Loucy (cell line): ENCODE data around the gene STK11IP.

Experiments
- EZH2phosphoT487 ChIP-seq: fragments of 200-600 bp; IDR thresholded peaks from 2 replicates; pipeline ENCODE4 v1.6.1; 2018; ENCODE audit warnings: antibody characterized with exemption, mild to moderate bottlenecking, moderate library complexity, borderline replicate concordance
- TF ChIP-seq, protein P1 (sequence below): fragments of 200-600 bp; sonication (generic); conservative IDR thresholded peaks from 2 replicates; pipeline ENCODE4 v1.5.1; 2014; ENCODE audit warnings: mild to moderate bottlenecking, antibody characterized with exemption, low read length

DNA sequence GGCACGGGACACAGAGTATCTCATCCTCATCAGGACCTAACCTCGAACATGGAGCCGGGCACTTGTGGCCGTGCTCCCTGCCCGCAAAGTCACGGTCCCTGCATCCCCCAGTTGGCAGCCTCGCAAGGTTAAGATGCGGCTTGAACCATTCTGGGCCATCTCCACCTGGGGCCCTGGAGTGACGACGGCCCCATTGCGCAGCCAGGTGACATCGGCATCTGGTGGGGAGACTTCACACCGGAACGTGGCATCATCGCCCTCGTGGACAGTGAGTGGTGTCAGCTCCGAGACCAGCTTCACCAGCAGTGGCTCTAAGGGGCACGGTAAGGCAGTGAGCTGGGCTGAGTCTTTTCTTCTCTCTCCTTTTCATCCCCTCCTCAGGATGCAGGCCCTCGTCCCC is 41.2 kb upstream of the STK11IP start:
- TF ChIP-seq, protein P1, sequence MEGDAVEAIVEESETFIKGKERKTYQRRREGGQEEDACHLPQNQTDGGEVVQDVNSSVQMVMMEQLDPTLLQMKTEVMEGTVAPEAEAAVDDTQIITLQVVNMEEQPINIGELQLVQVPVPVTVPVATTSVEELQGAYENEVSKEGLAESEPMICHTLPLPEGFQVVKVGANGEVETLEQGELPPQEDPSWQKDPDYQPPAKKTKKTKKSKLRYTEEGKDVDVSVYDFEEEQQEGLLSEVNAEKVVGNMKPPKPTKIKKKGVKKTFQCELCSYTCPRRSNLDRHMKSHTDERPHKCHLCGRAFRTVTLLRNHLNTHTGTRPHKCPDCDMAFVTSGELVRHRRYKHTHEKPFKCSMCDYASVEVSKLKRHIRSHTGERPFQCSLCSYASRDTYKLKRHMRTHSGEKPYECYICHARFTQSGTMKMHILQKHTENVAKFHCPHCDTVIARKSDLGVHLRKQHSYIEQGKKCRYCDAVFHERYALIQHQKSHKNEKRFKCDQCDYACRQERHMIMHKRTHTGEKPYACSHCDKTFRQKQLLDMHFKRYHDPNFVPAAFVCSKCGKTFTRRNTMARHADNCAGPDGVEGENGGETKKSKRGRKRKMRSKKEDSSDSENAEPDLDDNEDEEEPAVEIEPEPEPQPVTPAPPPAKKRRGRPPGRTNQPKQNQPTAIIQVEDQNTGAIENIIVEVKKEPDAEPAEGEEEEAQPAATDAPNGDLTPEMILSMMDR: no peak
- TF ChIP-seq EZH2phosphoT487: no peak
